ACC112 (cell line): ENCODE data around the gene SARNP.

Experiments used
- H2AFZ ChIP-seq: fragments of 200-600 bp; sonication (generic); one replicate; pipeline ENCODE4 v1.6.0; 2017; ENCODE audit warnings: antibody characterized with exemption, low read length; ENCODE audit not compliant: unreplicated experiment
- H3K27ac ChIP-seq: fragments of 200-600 bp; sonication (generic); 2 replicates; pipeline ENCODE4 v1.5.1; 2014; ENCODE audit warnings: low read depth, mild to moderate bottlenecking, antibody characterized with exemption, low read length, moderate library complexity
- H3K27me3 ChIP-seq: fragments of 200-600 bp; sonication (generic); 2 replicates; pipeline ENCODE4 v1.6.1; 2014; ENCODE audit warnings: mild to moderate bottlenecking, antibody characterized with exemption, low read length, moderate library complexity, mixed read lengths; ENCODE audit not compliant: insufficient read depth
- H3K36me3 ChIP-seq: fragments of 200-600 bp; sonication (generic); 2 replicates; pipeline ENCODE4 v1.6.1; 2016; ENCODE audit warnings: mild to moderate bottlenecking, antibody characterized with exemption, low read length, moderate library complexity, mixed read lengths; ENCODE audit not compliant: insufficient read depth
- H3K4me1 ChIP-seq: fragments of 200-600 bp; sonication (generic); one replicate; pipeline ENCODE4 v1.6.1; 2016; ENCODE audit warnings: low read length, mixed read lengths; ENCODE audit not compliant: insufficient read depth, unreplicated experiment, control insufficient read depth
- H3K4me3 ChIP-seq: fragments of 200-600 bp; sonication (generic); 2 replicates; pipeline ENCODE4 v1.5.1; 2014; ENCODE audit warnings: mild to moderate bottlenecking, low read depth, low read length
- H3K79me2 ChIP-seq: fragments of 200-600 bp; sonication (generic); one replicate; pipeline ENCODE4 v1.6.0; 2016; ENCODE audit warnings: low read length; ENCODE audit not compliant: control insufficient read depth, unreplicated experiment, insufficient read depth

Gene SARNP

DNA sequence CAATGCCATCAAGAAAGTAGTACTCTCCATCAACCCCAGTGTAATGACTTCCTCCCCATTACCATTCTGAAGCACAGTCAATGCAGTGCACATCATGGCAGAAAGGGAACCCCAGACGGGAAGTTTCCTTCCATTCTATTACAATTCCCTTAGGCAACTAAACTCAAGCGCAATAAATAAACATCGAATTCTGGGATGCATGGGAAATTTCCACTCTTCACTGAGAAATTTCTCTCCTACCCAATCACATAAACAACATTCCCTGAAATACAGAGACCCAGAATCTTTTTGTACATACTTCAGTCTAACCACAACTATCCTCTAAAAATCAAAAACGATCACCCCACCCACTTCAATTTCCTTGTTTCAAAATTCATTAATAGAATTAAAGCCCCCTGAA lies 20.0 kb downstream of the SARNP start:
- Histone ChIP-seq H3K36me3 (peaks cover 39% of the 10 kb centered on the region), H3K79me2 (peaks cover 19% of the 10 kb centered on the region), H3K4me3 (no peak overlapping the region), H2AFZ (no peak overlapping the region), H3K27ac (no peak overlapping the region), H3K27me3 (no peaks in the 10 kb centered on the region), H3K4me1 (no peaks in the 10 kb centered on the region)

DNA sequence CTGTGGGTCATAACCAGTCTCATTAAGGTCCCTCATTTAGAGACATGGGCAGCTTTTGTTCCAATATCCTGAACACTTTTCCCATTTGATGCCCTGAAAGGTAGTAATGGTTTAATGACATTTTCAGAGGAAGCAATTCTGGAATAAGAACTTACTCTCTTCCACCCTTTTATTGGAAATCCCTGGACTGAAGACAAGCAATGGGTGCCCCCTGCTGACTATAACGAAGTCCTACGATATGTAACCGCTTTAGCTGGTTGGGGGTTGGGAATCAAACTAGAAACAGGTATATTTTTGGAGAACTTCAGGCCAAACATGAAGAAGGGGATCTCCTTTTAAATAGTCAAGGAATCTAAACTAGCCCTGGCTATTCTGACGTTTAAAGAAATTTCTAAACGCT lies 20.5 kb downstream of the SARNP start:
- H3K79me2 ChIP-seq = peaks cover 19% of the 10 kb centered on the region
- H3K4me3 ChIP-seq = no peak overlapping the region
- H3K4me1 ChIP-seq = no peaks in the 10 kb centered on the region
- H3K27ac ChIP-seq = no peak overlapping the region
- H3K36me3 ChIP-seq = peaks cover 39% of the 10 kb centered on the region
- no peak overlapping the region for H2AFZ ChIP-seq
- H3K27me3 ChIP-seq = no peaks in the 10 kb centered on the region

DNA sequence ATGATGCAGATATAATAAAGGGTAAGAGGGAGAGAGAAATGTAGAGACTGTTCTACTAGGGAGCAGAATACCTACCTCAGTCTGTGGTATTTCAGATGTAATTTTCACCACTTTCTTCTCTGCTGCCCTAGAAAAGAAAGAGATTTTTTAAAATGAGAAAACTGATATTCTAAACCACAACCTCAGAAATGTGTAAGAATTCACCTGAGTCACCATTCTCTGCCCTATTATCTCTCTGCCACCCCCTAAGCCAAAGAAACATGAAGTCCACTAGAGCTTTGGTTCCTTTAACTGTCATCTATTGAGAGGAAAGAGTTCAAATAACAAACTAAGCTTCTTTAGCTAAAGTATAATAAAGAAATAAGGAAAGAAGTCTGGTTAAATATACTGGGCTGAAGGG lies 21.6 kb downstream of the SARNP start:
- Histone ChIP-seq H3K4me3 (no peak overlapping the region), H3K36me3 (peaks cover 39% of the 10 kb centered on the region), H3K27me3 (no peaks in the 10 kb centered on the region), H3K4me1 (no peaks in the 10 kb centered on the region), H3K27ac (no peak overlapping the region), H3K79me2 (peaks cover 19% of the 10 kb centered on the region), H2AFZ (no peak overlapping the region)

DNA sequence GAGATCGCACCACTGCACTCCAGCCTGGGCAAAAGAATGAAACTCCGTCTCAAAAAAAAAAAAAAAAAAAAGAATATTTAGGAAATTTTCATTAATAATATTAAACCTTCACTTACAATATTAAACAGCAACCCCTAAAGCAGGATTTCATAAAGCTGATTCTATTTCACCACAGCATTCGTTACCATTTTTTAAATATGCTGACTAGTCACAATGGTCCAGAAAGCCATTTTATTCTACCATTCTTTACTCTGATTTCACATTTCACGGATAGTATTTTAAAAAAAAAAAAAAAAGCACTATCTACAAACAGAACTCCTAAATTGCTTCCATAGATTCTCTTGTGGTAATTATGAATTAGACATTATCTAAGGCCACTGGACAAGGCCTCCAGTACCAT lies 27.6 kb downstream of the SARNP start:
- Histone ChIP-seq H3K4me1 (no peaks in the 10 kb centered on the region), H3K27me3 (no peaks in the 10 kb centered on the region), H2AFZ (no peak overlapping the region), H3K27ac (no peak overlapping the region), H3K79me2 (peaks cover 6% of the 10 kb centered on the region), H3K36me3 (peaks cover 39% of the 10 kb centered on the region), H3K4me3 (no peak overlapping the region)

DNA sequence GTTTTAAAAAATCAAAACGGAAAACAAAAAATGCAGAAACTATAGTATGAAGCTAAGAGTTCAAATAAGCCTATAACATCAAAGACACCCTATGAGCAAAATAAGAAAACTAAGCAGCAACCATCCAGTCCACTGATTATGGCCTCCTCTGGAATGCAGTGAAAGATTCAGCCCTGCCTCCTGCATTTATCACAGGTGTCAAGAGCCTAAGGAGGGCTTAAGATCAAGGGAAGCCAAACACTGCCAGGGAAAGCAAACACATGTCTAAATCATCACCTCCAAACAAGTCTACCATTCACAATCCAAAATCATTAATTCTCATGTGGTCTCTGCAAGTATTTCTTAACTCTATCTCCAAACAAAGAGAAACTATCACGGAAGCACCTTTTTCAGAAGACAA lies 28.4 kb downstream of the SARNP start:
- Histone ChIP-seq H3K36me3 (peaks cover 40% of the 10 kb centered on the region), H3K4me3 (no peak overlapping the region), H2AFZ (no peak overlapping the region), H3K79me2 (peaks cover 6% of the 10 kb centered on the region), H3K27ac (no peak overlapping the region), H3K4me1 (no peaks in the 10 kb centered on the region), H3K27me3 (no peaks in the 10 kb centered on the region)

DNA sequence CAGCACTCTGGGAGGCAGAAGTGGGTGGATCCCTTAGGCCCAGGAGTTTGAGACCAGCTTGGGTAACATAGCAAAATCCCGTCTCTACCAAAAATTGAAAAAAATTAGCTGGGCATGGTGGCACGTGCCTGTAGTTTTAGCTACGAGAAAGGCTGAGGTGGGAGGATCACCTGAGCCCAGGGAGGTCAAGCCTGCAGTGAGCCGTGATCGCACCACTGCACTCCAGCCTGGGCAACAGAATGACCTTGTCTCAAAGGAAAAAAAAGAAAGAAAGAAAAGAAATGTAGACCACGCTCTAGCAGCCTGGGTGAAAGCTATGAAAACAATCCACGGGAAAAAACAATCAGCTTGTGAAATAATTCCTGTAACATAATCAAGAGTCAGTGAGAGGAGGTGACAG lies 29.0 kb downstream of the SARNP start:
- peaks cover 39% of the 10 kb centered on the region for H3K36me3 ChIP-seq

DNA sequence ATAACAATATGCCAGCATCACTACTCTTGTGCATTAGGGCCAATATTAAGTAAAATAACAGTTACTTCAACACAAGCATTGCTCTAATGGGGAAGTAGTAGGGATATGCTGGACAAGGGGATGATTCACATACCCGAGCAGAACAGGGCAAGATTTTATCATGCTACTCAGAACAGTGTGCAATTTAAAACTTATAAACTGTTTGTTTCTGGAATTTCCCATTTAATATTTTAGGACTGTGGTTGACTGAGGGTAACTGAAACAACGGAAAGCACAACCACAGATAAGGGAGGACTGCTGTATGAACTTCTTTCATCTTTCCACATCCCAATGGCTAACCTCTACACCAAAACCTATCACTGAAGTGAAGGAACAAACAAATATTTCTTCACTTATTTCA lies 36.8 kb downstream of the SARNP start:
- H3K27ac ChIP-seq = no peak overlapping the region
- peaks cover 31% of the 10 kb centered on the region for H3K36me3 ChIP-seq
- H3K4me3 ChIP-seq = no peak overlapping the region
- H2AFZ ChIP-seq = no peak overlapping the region
- no peaks in the 10 kb centered on the region for H3K4me1 ChIP-seq
- H3K79me2 ChIP-seq = no peaks in the 10 kb centered on the region
- no peaks in the 10 kb centered on the region for H3K27me3 ChIP-seq

More for the DNA sequence above, 29.0 kb downstream of the SARNP start:
- H3K27me3 ChIP-seq = no peaks in the 10 kb centered on the region
- H3K4me1 ChIP-seq = no peaks in the 10 kb centered on the region
- H3K79me2 ChIP-seq = peaks cover 6% of the 10 kb centered on the region
- H3K4me3 ChIP-seq = no peak overlapping the region
- no peak overlapping the region for H2AFZ ChIP-seq
- no peak overlapping the region for H3K27ac ChIP-seq

DNA sequence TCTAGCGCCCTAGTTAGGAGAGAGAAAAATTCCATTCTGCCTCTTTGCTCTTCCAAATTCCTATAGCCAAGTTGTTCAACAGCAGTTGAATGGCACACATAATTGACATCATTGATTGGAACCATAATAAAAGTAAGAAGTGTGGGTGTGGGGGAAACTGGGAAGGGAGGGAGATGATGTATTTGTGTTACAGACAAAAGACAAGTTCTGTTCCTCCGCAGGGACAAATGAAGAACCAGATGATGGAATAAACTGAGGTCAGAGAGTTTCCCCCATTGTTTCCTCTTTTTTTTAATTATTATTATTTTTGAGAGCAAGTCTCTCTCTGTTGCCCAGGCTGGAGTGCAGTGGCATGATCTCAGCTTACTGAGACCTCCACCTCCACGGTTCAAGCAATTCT lies 39.7 kb downstream of the SARNP start:
- H3K27ac ChIP-seq = no peak overlapping the region
- peaks cover 17% of the 10 kb centered on the region for H3K36me3 ChIP-seq
- no peak overlapping the region for H3K4me3 ChIP-seq
- no peaks in the 10 kb centered on the region for H3K27me3 ChIP-seq
- no peak overlapping the region for H2AFZ ChIP-seq
- no peaks in the 10 kb centered on the region for H3K79me2 ChIP-seq
- no peaks in the 10 kb centered on the region for H3K4me1 ChIP-seq

DNA sequence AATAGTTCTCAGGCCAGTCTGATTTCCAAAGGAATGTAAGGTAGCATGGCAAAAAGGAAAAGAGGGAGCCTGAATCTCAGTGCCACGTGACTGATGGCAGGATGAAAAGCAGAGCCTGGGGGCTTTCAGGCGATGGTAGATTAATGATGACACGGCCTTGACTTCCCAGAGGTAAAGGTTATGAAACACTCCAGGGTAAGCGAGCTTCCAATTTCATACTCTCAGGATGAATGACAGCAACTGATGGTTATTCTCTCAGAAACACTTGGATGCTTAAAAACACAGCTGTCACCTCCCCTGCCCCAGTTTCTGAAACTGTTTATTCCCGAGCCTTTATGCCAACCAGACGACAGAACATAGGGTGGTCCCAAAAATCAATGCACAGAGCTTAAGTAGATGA lies 45.8 kb downstream of the SARNP start:
- Histone ChIP-seq H3K4me1 (no peaks in the 10 kb centered on the region), H2AFZ (no peak overlapping the region), H3K4me3 (no peak overlapping the region), H3K27me3 (no peaks in the 10 kb centered on the region), H3K36me3 (peaks cover 21% of the 10 kb centered on the region), H3K79me2 (peaks cover 8% of the 10 kb centered on the region), H3K27ac (no peak overlapping the region)

DNA sequence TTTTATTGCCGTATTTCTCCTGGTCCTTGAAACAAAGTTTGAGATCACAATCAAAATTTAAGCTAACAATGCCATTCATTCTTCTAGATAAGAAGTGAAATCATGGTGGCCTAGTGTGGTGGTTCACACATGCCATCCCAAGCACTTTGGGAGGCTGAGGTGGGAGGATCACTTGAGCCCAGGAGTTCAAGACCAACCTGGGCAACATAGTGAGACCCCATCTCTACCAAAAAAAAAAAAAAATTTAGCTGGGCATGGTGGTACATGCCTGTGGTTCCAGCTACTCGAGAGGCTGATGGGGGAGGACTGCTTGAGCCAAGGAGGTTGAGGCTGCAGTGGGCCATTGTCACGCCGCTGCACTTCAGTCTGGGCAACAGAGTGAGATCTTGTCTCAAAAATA lies 50.4 kb downstream of the SARNP start:
- H3K79me2 ChIP-seq = peaks cover 9% of the 10 kb centered on the region
- H2AFZ ChIP-seq = no peak overlapping the region
- H3K36me3 ChIP-seq = peaks cover 28% of the 10 kb centered on the region
- H3K4me1 ChIP-seq = no peaks in the 10 kb centered on the region
- no peak overlapping the region for H3K27ac ChIP-seq
- no peak overlapping the region for H3K4me3 ChIP-seq
- no peaks in the 10 kb centered on the region for H3K27me3 ChIP-seq

DNA sequence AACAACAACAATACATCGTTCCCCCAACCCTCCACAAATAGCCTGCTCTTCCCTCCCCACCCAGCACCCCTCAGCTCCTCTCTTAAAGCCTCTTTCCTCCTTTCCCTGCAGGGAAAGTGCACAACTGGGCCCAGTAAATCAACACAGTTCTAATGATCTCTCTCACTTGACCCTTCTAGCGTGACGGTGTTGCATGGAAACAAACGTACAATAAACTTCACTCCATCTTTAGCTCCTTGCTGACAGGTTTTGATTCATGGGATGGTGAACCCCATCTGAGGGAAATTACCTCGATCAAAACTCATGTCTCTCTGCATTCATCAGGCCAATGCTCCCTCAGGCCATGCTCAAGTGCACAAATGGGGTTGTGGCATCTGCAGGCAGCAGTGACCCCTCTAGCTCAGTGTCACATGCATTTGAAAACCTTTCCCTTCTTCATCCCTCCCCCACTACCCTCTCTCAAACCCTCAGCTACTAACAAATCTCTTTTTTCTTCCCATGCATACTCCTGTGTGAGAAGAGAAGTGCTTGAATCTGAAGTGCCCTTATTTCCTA lies 51.7 kb downstream of the SARNP start:
- H3K4me3 ChIP-seq = no peak overlapping the region
- no peaks in the 10 kb centered on the region for H3K27me3 ChIP-seq
- H3K27ac ChIP-seq = no peak overlapping the region
- peaks cover 6% of the 10 kb centered on the region for H3K79me2 ChIP-seq
- peaks cover 17% of the 10 kb centered on the region for H3K36me3 ChIP-seq
- H3K4me1 ChIP-seq = no peaks in the 10 kb centered on the region
- H2AFZ ChIP-seq = no peak overlapping the region
